IMR-90 (cell line): ENCODE data around the gene CST7.

Experiments
- ELK1 ChIP-seq: fragments of 150-350 bp; IDR thresholded peaks from 2 replicates; pipeline ENCODE4 v1.6.1; 2016; ENCODE audit warnings: low read depth, mild to moderate bottlenecking, low read length, moderate library complexity, borderline replicate concordance
- MAZ ChIP-seq: IDR thresholded peaks from 2 replicates; pipeline ENCODE4 v1.6.1; 2012; ENCODE audit warnings: low read depth, mild to moderate bottlenecking, low read length, improper control_type of control experiment, moderate library complexity, borderline replicate concordance
- POLR2A ChIP-seq: IDR thresholded peaks from 2 replicates; pipeline ENCODE4 v1.6.1; 2012; ENCODE audit warnings: mild to moderate bottlenecking, low read depth, low read length
- RAD21 ChIP-seq: IDR thresholded peaks from 2 replicates; pipeline ENCODE4 v1.6.1; 2012; ENCODE audit warnings: low read length, improper control_type of control experiment

GRCh38 chr20:24992487-24993205 lies 43.6 kb downstream of the CST7 start, which contains the start of gene APMAP:
- TF ChIP-seq RAD21 (no peak; the same call in 1 of the 2 replicates), MAZ (peak; percentile 64; the same call in 1 of the 2 replicates), ELK1 (no peak), POLR2A (peak; percentile 96)
